Measurements from ENCODE around the gene NKAIN1.

NKAIN1 gene

GRCh38 chr1:31244326-31244725 lies 4.6 kb upstream of the NKAIN1 start:
- DNase-seq (ENCODE audit: low spot score), result no peak
- Histone ChIP-seq H3K27ac (no peak overlapping the region), H3K4me3 (no peak overlapping the region)
- TF ChIP-seq CTCF (IDR thresholded peaks at IDR 0.05), result no peak

GRCh38 chr1:31243501-31244286 lies 4.0 kb upstream of the NKAIN1 start:
- TF ChIP-seq CTCF (IDR thresholded peaks at IDR 0.05), result no peak
- DNase-seq (ENCODE audit: low spot score), result no peak
- Histone ChIP-seq H3K4me3 (no peak overlapping the region), H3K27ac (no peak overlapping the region)

- Histone ChIP-seq H3K27ac (no peak overlapping the region), H3K4me3 (no peak overlapping the region)
- no peak for TF ChIP-seq CTCF (IDR thresholded peaks at IDR 0.05)
- no peak for DNase-seq (ENCODE audit: low spot score)
These were observed 1.6 kb upstream of the NKAIN1 start for GRCh38 chr1:31241321-31241720.

- Histone ChIP-seq H3K27ac (no peak overlapping the region), H3K4me3 (peak overlapping the region; percentile 65)
- TF ChIP-seq CTCF (IDR thresholded peaks at IDR 0.05), result no peak
- no peak for DNase-seq (ENCODE audit: low spot score)
These were observed 587 bp downstream of the NKAIN1 start for GRCh38 chr1:31238986-31239613.

DNA sequence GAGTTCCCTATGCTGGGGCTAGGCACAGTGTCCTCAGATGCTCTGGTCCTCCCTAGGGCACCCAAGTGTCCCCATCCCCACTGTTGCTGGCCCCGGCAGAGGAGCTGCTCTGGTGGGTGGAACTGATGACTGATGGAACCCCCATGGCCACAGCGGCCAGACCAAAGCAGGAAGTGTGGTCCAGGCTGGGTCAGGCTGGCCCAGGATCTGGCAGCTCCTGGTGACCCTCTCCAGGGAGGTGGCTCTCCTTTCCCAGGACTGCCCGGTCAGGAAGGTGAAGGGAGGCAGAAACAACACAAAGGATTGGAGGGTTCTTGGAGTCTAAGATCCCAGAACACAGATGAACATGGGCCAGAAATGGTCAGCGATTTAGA lies 1.1 kb downstream of the NKAIN1 start:
- TF ChIP-seq CTCF (IDR thresholded peaks at IDR 0.05), result no peak
- Histone ChIP-seq H3K27ac (no peak overlapping the region), H3K4me3 (no peak overlapping the region)
- DNase-seq (ENCODE audit: low spot score), result no peak

GRCh38 chr1:31234870-31235269 lies 4.8 kb downstream of the NKAIN1 start:
- TF ChIP-seq CTCF (IDR thresholded peaks at IDR 0.05), result no peak
- DNase-seq (ENCODE audit: low spot score), result no peak
- no peak overlapping the region for H3K27ac ChIP-seq
- H3K4me3 ChIP-seq, result no peak overlapping the region
